GM23338 (cell line): ENCODE results near the gene CRYBA1.

ENCODE experiments used
- CREB1 ChIP-seq: fragments of 250-450 bp; sonication (Bioruptor Pico); IDR thresholded peaks from 2 replicates; pipeline ENCODE4 v1.5.0; 2020; ENCODE audit warnings: low read depth, mild to moderate bottlenecking, moderate library complexity
- CTCF ChIP-seq, 2 experiments: fragments of 200-600 bp in 1 of 2; sonication (generic) in 1 of 2; conservative IDR thresholded peaks; 2 replicates each; pipeline versions ENCODE4 v1.5.1 to v1.6.1; 2016 to 2017; ENCODE audit warnings: antibody characterized with exemption in 2 of 2, low read depth in 2 of 2, mild to moderate bottlenecking in 2 of 2, moderate library complexity in 1 of 2
- ETS1 ChIP-seq: IDR thresholded peaks from 2 replicates; pipeline ENCODE4 v1.6.1; 2016; ENCODE audit warnings: antibody characterized with exemption
- EZH2 ChIP-seq: fragments of 200-600 bp; sonication (generic); IDR thresholded peaks from one replicate; pipeline ENCODE4 v1.8.0; 2017; ENCODE audit warnings: antibody characterized with exemption, mild to moderate bottlenecking, low read depth; ENCODE audit not compliant: unreplicated experiment
- EZH2phosphoT487 ChIP-seq: fragments of 200-600 bp; sonication (generic); IDR thresholded peaks from one replicate; pipeline ENCODE4 v1.8.1; 2018; ENCODE audit warnings: antibody characterized with exemption; ENCODE audit not compliant: unreplicated experiment
- JUNB ChIP-seq: IDR thresholded peaks from one replicate; pipeline ENCODE4 v1.6.1; 2016; ENCODE audit warnings: antibody characterized with exemption; ENCODE audit not compliant: unreplicated experiment
- NANOG ChIP-seq: IDR thresholded peaks from 2 replicates; pipeline ENCODE4 v1.6.1; 2016; ENCODE audit warnings: antibody characterized with exemption, borderline replicate concordance
- POLR2AphosphoS5 ChIP-seq: IDR thresholded peaks from 2 replicates; pipeline ENCODE4 v1.6.1; 2016; ENCODE audit warnings: antibody characterized with exemption, low read depth
- REST ChIP-seq: IDR thresholded peaks from one replicate; pipeline ENCODE4 v1.6.1; 2018; ENCODE audit warnings: antibody characterized with exemption; ENCODE audit not compliant: unreplicated experiment
- STAT1 ChIP-seq: IDR thresholded peaks from one replicate; pipeline ENCODE4 v1.6.1; 2016; ENCODE audit warnings: antibody characterized with exemption; ENCODE audit not compliant: unreplicated experiment
- ZNF114 ChIP-seq: fragments of 250-450 bp; sonication (Bioruptor Pico); IDR thresholded peaks from 2 replicates; pipeline ENCODE4 v1.5.0; 2020; ENCODE audit warnings: mild to moderate bottlenecking, moderate library complexity
- ZNF331 ChIP-seq: fragments of 250-450 bp; sonication (Bioruptor Pico); IDR thresholded peaks from 2 replicates; pipeline ENCODE4 v1.5.0; 2020; ENCODE audit warnings: low read depth, mild to moderate bottlenecking, moderate library complexity

- TF ChIP-seq EZH2phosphoT487 (no peak), CTCF (conservative IDR thresholded peaks at IDR 0.05; ENCODE audit: low read depth in 2 of 2) (no peak), CREB1 (CRISPR knock-in tag) (no peak), POLR2AphosphoS5 (no peak), EZH2 (no peak), REST (no peak), ETS1 (no peak), STAT1 (no peak), ZNF331 (no peak), NANOG (no peak), ZNF114 (CRISPR knock-in tag) (no peak), JUNB (no peak)
Observed at GRCh38 chr17:29242051-29242450, 4.6 kb upstream of the CRYBA1 start.
